GM12892 (cell line): ENCODE results near the gene ALPG.

Experiments used
- POLR2A ChIP-seq: IDR thresholded peaks from 2 replicates; pipeline ENCODE4 v1.6.1; 2011; ENCODE audit warnings: low read depth, low read length, control low read depth
- POLR2AphosphoS5 ChIP-seq: IDR thresholded peaks from 2 replicates; pipeline ENCODE4 v1.6.1; 2011; ENCODE audit warnings: low read depth, low read length, control low read depth

DNA sequence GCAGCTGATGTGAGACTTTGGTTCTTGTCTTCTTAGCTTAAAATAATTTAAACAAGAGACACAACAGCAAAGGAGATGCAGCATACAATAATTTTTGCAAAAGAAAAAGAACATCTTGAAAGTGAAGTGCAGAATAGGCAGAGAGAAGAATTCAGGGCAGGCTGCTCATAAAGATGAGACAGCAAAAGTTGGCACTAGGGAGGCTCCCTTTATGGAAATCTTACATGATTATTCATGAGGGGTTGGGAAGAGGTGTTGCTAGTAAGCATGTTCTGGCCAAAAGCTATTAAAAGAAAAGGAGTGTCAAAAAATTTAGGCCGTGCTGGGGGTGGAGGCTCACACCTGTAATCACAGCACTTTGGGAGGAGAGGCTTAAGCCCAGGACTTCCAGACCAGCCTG is 32.3 kb upstream of the ALPG start:
- TF ChIP-seq POLR2A (no peak), POLR2AphosphoS5 (no peak)
